ENCODE results near the gene ZMYM2.

DNA sequence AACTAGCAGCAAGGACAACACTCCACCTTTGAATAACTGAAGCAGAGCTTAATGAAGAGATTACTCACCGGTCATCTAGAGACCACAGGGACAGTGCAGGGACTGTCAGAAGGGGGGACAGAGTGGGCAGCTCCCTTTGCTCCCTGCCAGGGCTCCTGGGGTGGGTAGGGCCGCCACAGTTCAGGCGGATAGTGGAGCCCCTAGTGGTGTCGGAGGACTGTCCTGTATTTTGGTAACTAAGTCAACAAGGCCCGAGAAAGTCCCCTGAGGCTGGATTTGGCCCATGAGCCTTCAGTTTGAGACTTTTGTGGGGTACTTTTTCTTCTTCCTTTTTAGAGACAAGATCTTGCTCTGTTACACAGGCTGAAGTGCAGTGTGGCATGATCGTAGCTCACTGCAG lies 157.7 kb downstream of the ZMYM2 start:
- TF ChIP-seq, protein P1, sequence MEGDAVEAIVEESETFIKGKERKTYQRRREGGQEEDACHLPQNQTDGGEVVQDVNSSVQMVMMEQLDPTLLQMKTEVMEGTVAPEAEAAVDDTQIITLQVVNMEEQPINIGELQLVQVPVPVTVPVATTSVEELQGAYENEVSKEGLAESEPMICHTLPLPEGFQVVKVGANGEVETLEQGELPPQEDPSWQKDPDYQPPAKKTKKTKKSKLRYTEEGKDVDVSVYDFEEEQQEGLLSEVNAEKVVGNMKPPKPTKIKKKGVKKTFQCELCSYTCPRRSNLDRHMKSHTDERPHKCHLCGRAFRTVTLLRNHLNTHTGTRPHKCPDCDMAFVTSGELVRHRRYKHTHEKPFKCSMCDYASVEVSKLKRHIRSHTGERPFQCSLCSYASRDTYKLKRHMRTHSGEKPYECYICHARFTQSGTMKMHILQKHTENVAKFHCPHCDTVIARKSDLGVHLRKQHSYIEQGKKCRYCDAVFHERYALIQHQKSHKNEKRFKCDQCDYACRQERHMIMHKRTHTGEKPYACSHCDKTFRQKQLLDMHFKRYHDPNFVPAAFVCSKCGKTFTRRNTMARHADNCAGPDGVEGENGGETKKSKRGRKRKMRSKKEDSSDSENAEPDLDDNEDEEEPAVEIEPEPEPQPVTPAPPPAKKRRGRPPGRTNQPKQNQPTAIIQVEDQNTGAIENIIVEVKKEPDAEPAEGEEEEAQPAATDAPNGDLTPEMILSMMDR (IDR thresholded peaks at IDR 0.05) = no peak
- TF ChIP-seq POLR2A (IDR thresholded peaks at IDR 0.05) = no peak
- no peak for TF ChIP-seq POLR2AphosphoS5 (IDR thresholded peaks at IDR 0.05)

Measured in stomach (tissue), 4 donors.